ENCODE measurements around the gene GSE1.

DNA sequence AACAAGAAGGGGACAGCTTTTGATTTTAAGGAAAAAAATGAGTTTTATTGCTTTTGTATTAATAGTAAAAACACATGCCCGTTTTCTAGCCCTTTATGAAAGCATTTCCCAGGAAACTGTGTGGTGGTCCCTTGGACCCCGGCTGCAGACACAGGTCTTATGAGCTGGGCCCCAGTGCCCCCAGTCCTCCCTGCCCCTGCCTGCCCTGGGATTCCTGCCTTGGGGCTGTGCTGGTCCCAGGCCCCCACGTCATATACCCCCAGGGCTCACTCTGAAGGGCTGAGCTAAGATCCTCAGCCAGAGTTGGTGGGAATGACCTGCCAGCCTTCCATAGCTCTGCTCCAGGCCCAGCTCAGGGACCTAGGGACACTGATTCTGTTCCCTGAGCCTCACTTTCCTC is 44.9 kb downstream of the GSE1 start:
- TF ChIP-seq, protein P1, sequence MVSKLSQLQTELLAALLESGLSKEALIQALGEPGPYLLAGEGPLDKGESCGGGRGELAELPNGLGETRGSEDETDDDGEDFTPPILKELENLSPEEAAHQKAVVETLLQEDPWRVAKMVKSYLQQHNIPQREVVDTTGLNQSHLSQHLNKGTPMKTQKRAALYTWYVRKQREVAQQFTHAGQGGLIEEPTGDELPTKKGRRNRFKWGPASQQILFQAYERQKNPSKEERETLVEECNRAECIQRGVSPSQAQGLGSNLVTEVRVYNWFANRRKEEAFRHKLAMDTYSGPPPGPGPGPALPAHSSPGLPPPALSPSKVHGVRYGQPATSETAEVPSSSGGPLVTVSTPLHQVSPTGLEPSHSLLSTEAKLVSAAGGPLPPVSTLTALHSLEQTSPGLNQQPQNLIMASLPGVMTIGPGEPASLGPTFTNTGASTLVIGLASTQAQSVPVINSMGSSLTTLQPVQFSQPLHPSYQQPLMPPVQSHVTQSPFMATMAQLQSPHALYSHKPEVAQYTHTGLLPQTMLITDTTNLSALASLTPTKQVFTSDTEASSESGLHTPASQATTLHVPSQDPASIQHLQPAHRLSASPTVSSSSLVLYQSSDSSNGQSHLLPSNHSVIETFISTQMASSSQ (IDR thresholded peaks at IDR 0.05; ENCODE audit: low read depth) = no peak
- TF ChIP-seq, protein P1 (CRISPR knock-in tag; IDR thresholded peaks at IDR 0.05; ENCODE audit: borderline replicate concordance) = no peak
- TF ChIP-seq ETV5 (CRISPR knock-in tag; IDR thresholded peaks at IDR 0.05; ENCODE audit: borderline replicate concordance) (no peak), ZNF576 (CRISPR knock-in tag; IDR thresholded peaks at IDR 0.05) (no peak), POLR2A (IDR thresholded peaks at IDR 0.05; ENCODE audit: insufficient read depth in 1 of 2, low read depth in 2 of 2, low read length in 2 of 2) (0 out of 4 replicates have a peak, but pooled peaks of 1 of the 2 experiments have one; percentile 3), CENPT (CRISPR knock-in tag; IDR thresholded peaks at IDR 0.05; ENCODE audit: low read depth) (no peak)
- TF ChIP-seq, protein P2, sequence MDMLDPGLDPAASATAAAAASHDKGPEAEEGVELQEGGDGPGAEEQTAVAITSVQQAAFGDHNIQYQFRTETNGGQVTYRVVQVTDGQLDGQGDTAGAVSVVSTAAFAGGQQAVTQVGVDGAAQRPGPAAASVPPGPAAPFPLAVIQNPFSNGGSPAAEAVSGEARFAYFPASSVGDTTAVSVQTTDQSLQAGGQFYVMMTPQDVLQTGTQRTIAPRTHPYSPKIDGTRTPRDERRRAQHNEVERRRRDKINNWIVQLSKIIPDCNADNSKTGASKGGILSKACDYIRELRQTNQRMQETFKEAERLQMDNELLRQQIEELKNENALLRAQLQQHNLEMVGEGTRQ (IDR thresholded peaks at IDR 0.05; ENCODE audit: low read depth, low read length) = no peak
- TF ChIP-seq, protein P2 (CRISPR knock-in tag; IDR thresholded peaks at IDR 0.05; ENCODE audit: borderline replicate concordance) = no peak
